ENCODE data around the gene NPPB. TPM values are rescaled to one million over a fixed set of nuclear protein-coding genes. Genes with fewer than 3 reads are reported as not detected.

NPPB gene
- total RNA-seq, 2 donors from 2014 or later: 45.8 to 51.9 TPM

DNA sequence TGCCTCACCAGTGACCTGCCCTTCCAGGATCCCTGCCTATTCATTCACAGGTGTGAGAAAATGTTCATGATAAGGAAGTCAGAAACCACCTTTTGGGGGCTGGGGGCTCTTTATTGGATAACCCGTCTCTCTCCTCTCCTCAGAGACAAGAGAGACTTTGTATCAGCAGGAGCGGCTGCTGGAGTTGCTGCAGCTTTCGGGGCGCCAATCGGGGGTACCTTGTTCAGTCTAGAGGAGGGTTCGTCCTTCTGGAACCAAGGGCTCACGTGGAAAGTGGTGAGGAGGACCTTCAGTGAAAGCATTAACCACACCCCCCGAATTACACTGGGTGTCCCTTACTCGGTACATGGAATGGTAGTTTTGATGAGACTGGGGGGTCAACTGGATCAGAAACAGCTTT, 31.8 kb downstream of the NPPB start:
- Mint-ChIP-seq H3K9me3 (no peaks in the 10 kb centered on the region), H3K4me3 (no peak overlapping the region), H3K27me3 (ENCODE audit: insufficient read depth) (no peaks in the 10 kb centered on the region), H3K36me3 (ENCODE audit: low read depth) (peaks cover 48% of the 10 kb centered on the region), H3K27ac (no peak overlapping the region), H3K4me1 (no peaks in the 10 kb centered on the region)
- no peak for DNase-seq
- Histone ChIP-seq H3K36me3 (ENCODE audit: control insufficient read depth, insufficient read depth, low read length) (peaks cover 83% of the 10 kb centered on the region), H3K9me3 (ENCODE audit: control insufficient read depth, low read length) (no peaks in the 10 kb centered on the region), H3K27me3 (ENCODE audit: control insufficient read depth, insufficient read depth, low read length, poor library complexity, severe bottlenecking) (no peaks in the 10 kb centered on the region), H3K9ac (ENCODE audit: extremely low read depth, low read length, poor library complexity, severe bottlenecking) (no peak overlapping the region), H3K27ac (ENCODE audit: low read depth, low read length) (no peak overlapping the region), H3K4me3 (ENCODE audit: low read length) (no peak overlapping the region), H3K4me1 (ENCODE audit: control insufficient read depth, insufficient read depth, low read length) (no peaks in the 10 kb centered on the region)
- TF ChIP-seq CTCF (conservative IDR thresholded peaks at IDR 0.05): no peak
- 97 to 100% methylated on average over 5 to 9 of the region's 9 CpGs for WGBS, 2 experiments (ENCODE audit: insufficient coverage in 1 of 2, insufficient read length in 1 of 2)

DNA sequence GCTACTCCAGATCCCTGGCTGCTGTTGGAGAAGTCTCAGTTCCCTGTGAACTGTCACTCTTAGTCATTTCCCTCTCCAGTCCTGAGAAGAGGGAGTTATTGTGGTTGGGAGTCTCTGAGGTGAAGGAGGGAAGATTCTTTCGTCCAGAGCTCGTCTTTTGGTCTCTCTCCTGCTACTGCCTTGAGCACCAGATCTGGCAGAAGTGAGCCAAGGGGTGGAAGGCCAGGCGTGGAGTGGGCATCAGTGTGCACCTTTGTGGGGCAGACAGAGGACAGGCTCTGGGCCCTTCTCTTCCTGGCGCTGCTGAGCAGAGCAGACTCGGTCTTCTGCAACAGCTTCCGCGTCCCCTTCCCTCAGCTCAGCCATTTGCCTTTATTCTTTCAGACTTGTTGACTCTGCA, 33.6 kb downstream of the NPPB start:
- no peak overlapping the region for H3K4me3 Mint-ChIP-seq
- H3K4me3 ChIP-seq (ENCODE audit: low read length): no peak overlapping the region
- no peaks in the 10 kb centered on the region for H3K9me3 Mint-ChIP-seq
- peaks cover 46% of the 10 kb centered on the region for H3K36me3 Mint-ChIP-seq (ENCODE audit: low read depth)
- no peak overlapping the region for H3K27ac ChIP-seq (ENCODE audit: low read depth, low read length)
- DNase-seq: no peak
- H3K27me3 ChIP-seq (ENCODE audit: control insufficient read depth, insufficient read depth, low read length, poor library complexity, severe bottlenecking): no peaks in the 10 kb centered on the region
- no peak overlapping the region for H3K27ac Mint-ChIP-seq
- WGBS, 2 experiments (ENCODE audit: insufficient coverage in 1 of 2, insufficient read length in 1 of 2): 91 to 95% methylated on average over 7 of the region's 7 CpGs
- no peaks in the 10 kb centered on the region for H3K27me3 Mint-ChIP-seq (ENCODE audit: insufficient read depth)
- H3K4me1 Mint-ChIP-seq: no peaks in the 10 kb centered on the region
- H3K4me1 ChIP-seq (ENCODE audit: control insufficient read depth, insufficient read depth, low read length): no peaks in the 10 kb centered on the region
- no peak for TF ChIP-seq CTCF (conservative IDR thresholded peaks at IDR 0.05)
- H3K36me3 ChIP-seq (ENCODE audit: control insufficient read depth, insufficient read depth, low read length): peaks cover 79% of the 10 kb centered on the region
- H3K9ac ChIP-seq (ENCODE audit: extremely low read depth, low read length, poor library complexity, severe bottlenecking): no peak overlapping the region
- no peaks in the 10 kb centered on the region for H3K9me3 ChIP-seq (ENCODE audit: control insufficient read depth, low read length)

GRCh38 chr1:11823366-11824137, 35.2 kb downstream of the NPPB start:
- no peak overlapping the region for H3K4me3 ChIP-seq (ENCODE audit: low read length)
- Mint-ChIP-seq H3K9me3 (no peaks in the 10 kb centered on the region), H3K27me3 (ENCODE audit: insufficient read depth) (no peaks in the 10 kb centered on the region), H3K36me3 (ENCODE audit: low read depth) (peaks cover 48% of the 10 kb centered on the region), H3K4me3 (no peak overlapping the region), H3K4me1 (no peaks in the 10 kb centered on the region), H3K27ac (no peak overlapping the region)
- no peak for TF ChIP-seq CTCF (conservative IDR thresholded peaks at IDR 0.05)
- no peaks in the 10 kb centered on the region for H3K4me1 ChIP-seq (ENCODE audit: control insufficient read depth, insufficient read depth, low read length)
- no peak overlapping the region for H3K27ac ChIP-seq (ENCODE audit: low read depth, low read length)
- no peaks in the 10 kb centered on the region for H3K9me3 ChIP-seq (ENCODE audit: control insufficient read depth, low read length)
- no peak overlapping the region for H3K9ac ChIP-seq (ENCODE audit: extremely low read depth, low read length, poor library complexity, severe bottlenecking)
- WGBS, 2 experiments (ENCODE audit: insufficient coverage in 1 of 2, insufficient read length in 1 of 2): 94 to 95% methylated on average over 13 to 17 of the region's 17 CpGs
- DNase-seq: no peak
- H3K36me3 ChIP-seq (ENCODE audit: control insufficient read depth, insufficient read depth, low read length): peaks cover 79% of the 10 kb centered on the region
- no peaks in the 10 kb centered on the region for H3K27me3 ChIP-seq (ENCODE audit: control insufficient read depth, insufficient read depth, low read length, poor library complexity, severe bottlenecking)

Data from endodermal cell (in vitro differentiated cells).